ENCODE measurements around the gene PDE6G. TPM values are rescaled to one million over a fixed set of nuclear protein-coding genes. Genes with fewer than 3 reads are reported as not detected.

The PDE6G gene
- total and polyA plus RNA-seq, 11 donors: 0.67 to 2.3 (median 1.1) TPM; not detected in 7

DNA sequence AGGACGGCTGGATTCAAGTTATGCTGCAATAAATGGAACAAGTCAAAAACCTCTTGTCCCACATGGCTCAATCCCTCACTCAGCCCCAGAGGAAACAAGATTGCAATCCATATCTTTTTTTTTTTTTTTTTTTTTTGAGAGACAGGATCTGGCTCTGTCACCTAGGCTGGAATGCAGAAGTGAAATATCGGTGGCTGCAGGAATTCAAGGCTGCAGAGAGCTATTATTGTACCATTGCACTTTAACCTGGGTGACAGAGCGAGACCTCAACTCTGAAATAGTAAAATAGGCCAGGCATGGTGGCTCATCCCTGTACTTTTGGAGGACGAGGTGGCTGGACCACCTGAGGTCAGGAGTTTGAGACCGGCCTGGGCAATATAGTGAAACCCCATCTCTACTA lies 2.7 kb upstream of the PDE6G start:
- peaks cover 0 to 1% (median 0%) of the 10 kb centered on the region in 9 donors for H3K27me3 ChIP-seq
- no peak overlapping the region for H3K4me3 ChIP-seq
- no peak overlapping the region for H3K27ac ChIP-seq
- intact Hi-C loops (cut with DNase I): no loop called here
- WGBS, 4 donors: 62 to 74% (median 68%) methylated on average over 5 of the region's 5 CpGs
- peaks cover 0 to 1% (median 0%) of the 10 kb centered on the region in 9 donors for H3K36me3 ChIP-seq
- peaks cover 0 to 15% (median 0%) of the 10 kb centered on the region in 12 donors for H3K4me1 ChIP-seq
- ATAC-seq (no peak), DNase-seq (no peak)
- no peaks in the 10 kb centered on the region for H3K9me3 ChIP-seq
- TF ChIP-seq, protein P1, sequence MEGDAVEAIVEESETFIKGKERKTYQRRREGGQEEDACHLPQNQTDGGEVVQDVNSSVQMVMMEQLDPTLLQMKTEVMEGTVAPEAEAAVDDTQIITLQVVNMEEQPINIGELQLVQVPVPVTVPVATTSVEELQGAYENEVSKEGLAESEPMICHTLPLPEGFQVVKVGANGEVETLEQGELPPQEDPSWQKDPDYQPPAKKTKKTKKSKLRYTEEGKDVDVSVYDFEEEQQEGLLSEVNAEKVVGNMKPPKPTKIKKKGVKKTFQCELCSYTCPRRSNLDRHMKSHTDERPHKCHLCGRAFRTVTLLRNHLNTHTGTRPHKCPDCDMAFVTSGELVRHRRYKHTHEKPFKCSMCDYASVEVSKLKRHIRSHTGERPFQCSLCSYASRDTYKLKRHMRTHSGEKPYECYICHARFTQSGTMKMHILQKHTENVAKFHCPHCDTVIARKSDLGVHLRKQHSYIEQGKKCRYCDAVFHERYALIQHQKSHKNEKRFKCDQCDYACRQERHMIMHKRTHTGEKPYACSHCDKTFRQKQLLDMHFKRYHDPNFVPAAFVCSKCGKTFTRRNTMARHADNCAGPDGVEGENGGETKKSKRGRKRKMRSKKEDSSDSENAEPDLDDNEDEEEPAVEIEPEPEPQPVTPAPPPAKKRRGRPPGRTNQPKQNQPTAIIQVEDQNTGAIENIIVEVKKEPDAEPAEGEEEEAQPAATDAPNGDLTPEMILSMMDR (IDR thresholded peaks at IDR 0.05): no peak
- TF ChIP-seq POLR2A (IDR thresholded peaks at IDR 0.05): no peak

DNA sequence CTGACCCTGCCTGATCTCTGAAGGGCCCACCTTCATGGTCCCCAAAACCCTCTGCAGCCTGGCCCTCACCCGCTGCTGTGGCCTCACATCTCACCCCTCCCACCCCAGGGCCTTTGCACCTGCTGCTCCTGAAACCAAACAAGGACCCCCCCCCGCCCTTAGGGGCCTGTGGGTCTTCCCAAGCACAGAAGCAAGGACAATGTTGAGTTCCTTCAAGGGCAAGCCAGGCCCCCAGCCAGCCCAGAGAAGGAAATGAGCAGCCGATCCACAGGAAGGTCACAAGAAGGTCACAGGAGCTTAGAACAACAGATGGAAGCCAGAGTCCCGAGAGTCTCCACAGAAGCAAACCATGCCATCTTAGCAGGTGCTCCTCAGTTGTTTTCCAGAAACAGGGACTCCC lies 493 bp upstream of the PDE6G start:
- 40 to 100% (median 52%) methylated on average over 1 to 4 of the region's 4 CpGs for WGBS, 4 donors
- peak in 1 of 4 donors; percentile 56 for ATAC-seq
- intact Hi-C loops (cut with DNase I): no loop called here
- H3K27me3 ChIP-seq: peaks cover 0 to 20% (median 0%) of the 10 kb centered on the region in 9 donors
- peaks cover 0 to 15% (median 0%) of the 10 kb centered on the region in 12 donors for H3K4me1 ChIP-seq
- no peak for TF ChIP-seq POLR2A (IDR thresholded peaks at IDR 0.05)
- TF ChIP-seq, protein P1 (IDR thresholded peaks at IDR 0.05): no peak
- H3K9me3 ChIP-seq: no peaks in the 10 kb centered on the region
- no peak overlapping the region for H3K4me3 ChIP-seq
- H3K36me3 ChIP-seq: no peaks in the 10 kb centered on the region
- no peak overlapping the region for H3K27ac ChIP-seq
- DNase-seq: no peak

DNA sequence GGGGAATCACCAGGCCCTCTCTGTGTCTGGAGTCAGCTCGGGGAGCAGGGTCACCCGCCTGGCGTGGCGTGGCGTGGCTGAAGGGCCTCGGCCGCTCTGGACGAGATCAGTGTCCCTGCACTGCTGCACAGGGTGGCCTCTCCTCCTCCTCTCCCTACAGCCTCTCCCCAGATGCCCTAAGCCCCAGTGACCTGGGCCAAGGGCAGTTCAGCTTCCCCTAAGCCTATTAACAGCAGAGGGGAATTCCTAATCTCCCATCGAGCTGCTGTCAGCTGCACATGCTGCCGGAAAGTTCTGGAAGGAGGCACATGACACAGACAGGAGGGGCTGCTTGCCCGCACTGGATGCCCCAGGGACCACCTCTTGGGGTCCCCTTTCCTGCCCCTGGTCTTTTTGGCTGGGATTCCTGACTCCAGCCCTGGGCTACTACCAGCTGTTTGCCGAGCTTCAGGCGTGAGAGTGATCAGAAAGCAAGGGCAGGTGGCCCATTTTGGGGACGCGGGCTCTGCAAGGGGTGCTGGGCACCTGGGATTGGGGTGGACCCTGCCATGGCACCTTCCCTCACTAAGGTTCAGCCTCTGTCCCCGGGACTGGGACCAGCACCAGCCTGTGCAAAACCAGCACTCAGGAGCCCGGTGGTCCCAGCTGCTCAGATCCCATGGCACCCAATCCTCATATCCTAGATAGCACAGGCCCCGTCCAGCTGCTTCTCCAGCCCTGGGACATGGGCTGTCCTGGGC lies 794 bp downstream of the PDE6G start:
- Histone ChIP-seq H3K27ac (no peak overlapping the region), H3K9me3 (no peaks in the 10 kb centered on the region), H3K4me3 (no peak overlapping the region), H3K36me3 (no peaks in the 10 kb centered on the region), H3K27me3 (peaks cover 0 to 33% (median 3%) of the 10 kb centered on the region in 9 donors), H3K4me1 (peaks cover 0 to 15% (median 0%) of the 10 kb centered on the region in 12 donors)
- DNase-seq (no peak), ATAC-seq (no peak)
- intact Hi-C loops (cut with DNase I): no loop called here
- WGBS, 4 donors: 72 to 94% (median 76%) methylated on average over 10 to 18 of the region's 18 CpGs
- no peak for TF ChIP-seq POLR2A (IDR thresholded peaks at IDR 0.05)

DNA sequence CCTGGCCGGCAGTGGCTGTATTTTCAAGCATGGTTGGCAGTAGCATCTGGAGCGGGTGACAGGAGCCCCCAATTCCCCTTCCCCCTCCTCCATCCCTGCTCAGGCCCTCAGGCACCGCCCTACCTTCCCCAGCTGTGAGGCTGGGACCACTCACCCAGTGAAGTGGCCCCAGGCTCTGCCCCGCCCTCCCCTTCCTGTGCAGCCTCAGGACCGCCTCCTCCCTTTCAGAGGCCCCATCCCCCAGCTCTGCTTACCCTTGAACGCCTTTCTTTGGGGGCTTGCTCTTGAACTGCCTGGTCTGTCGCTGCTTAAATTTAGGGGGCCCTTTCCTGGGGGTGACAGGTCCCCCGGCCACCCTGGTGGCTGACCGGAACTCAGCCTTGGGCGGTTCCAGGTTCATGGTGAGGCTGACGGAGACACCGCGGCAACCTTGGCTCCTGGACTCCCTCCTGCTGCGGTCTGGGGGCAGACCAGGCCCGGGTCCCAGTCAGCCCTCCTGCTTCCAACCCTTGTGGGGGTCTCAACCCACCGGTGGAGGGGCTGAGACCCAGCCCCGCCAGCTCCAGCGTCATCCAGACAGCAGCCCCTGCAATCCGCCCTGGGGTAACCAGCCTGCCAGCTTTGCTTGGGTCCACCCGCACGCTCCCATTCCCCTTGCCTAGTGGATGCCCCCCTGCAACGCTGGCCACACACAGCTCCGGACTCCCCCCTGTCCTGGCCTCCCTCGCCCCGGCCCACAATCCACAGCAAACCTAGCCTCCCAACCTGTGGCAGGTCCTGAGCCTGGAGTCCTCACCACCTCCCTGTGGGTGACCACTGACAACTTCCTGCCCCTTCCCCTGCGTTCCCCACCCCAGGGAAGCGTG lies 3.2 kb downstream of the PDE6G start:
- H3K27me3 ChIP-seq: peaks cover 7 to 57% (median 24%) of the 10 kb centered on the region in 9 donors

More for the DNA sequence above, 3.2 kb downstream of the PDE6G start:
- ATAC-seq (peak in 1 of 4 donors; percentile 7), DNase-seq (no peak)
- Histone ChIP-seq H3K27ac (no peak overlapping the region), H3K4me1 (peaks cover 0 to 15% (median 0%) of the 10 kb centered on the region in 12 donors), H3K4me3 (peak overlapping the region in 1 of 12 donors; percentile 43), H3K36me3 (no peaks in the 10 kb centered on the region), H3K9me3 (peaks cover 0 to 6% (median 0%) of the 10 kb centered on the region in 12 donors)
- intact Hi-C loops (cut with DNase I): no loop called here
- 45 to 60% (median 52%) methylated on average over 18 to 27 of the region's 27 CpGs for WGBS, 4 donors
- no peak for TF ChIP-seq POLR2A (IDR thresholded peaks at IDR 0.05)
- TF ChIP-seq, protein P1 (IDR thresholded peaks at IDR 0.05): no peak

All from heart left ventricle (tissue), 16 donors.